Activated CD8-positive, alpha-beta T cell treated with anti-CD3 and anti-CD28 coated beads for 36 hours (primary cell): ENCODE data around the gene CFAP119. TPM values are rescaled to one million over a fixed set of nuclear protein-coding genes. Genes with fewer than 3 reads are reported as not detected.
A peak's percentile ranks its signal among the peaks of the same experiment; 100 is the strongest.

Source experiments
- ATAC-seq: fragments of 200-7000 bp; cut with Tn5 transposase; one replicate; pipeline ENCODE4 v1.10.0; 2021; ENCODE audit warnings: mild to moderate bottlenecking, moderate library complexity
- CTCF ChIA-PET: fragments of 350-600 bp; sonication (Branson Sonifier 250); formaldehyde crosslinking; loops from one replicate; lab custom pipeline; 2021; ENCODE audit warnings: antibody characterized with exemption; lab: Charles Lee
- POLR2A ChIA-PET: fragments of 350-600 bp; sonication (Branson Sonifier 250); formaldehyde crosslinking; loops from one replicate; lab custom pipeline; 2021; ENCODE audit warnings: antibody characterized with exemption; lab: Charles Lee
- DNase-seq: peaks from one replicate; pipeline ENCODE4 v3.0.0-alpha.2; 2020
- H3K27ac Mint-ChIP-seq: one replicate; pipeline ENCODE4 v1.8.0; 2021; ENCODE audit warnings: mild to moderate bottlenecking, mixed read lengths
- H3K27me3 Mint-ChIP-seq: one replicate; pipeline ENCODE4 v1.8.0; 2021; ENCODE audit warnings: mixed read lengths
- H3K36me3 Mint-ChIP-seq: one replicate; pipeline ENCODE4 v1.8.0; 2021; ENCODE audit warnings: low read depth, mixed read lengths
- H3K4me1 Mint-ChIP-seq: one replicate; pipeline ENCODE4 v1.8.0; 2021; ENCODE audit warnings: low read depth, mixed read lengths
- H3K4me3 Mint-ChIP-seq: one replicate; pipeline ENCODE4 v1.8.0; 2021; ENCODE audit warnings: mild to moderate bottlenecking, moderate library complexity, mixed read lengths
- H3K9me3 Mint-ChIP-seq: one replicate; pipeline ENCODE4 v1.8.0; 2021; ENCODE audit warnings: mixed read lengths
- CTCF ChIP-seq: fragments of 200-600 bp; IDR thresholded peaks from one replicate; pipeline ENCODE4 v1.8.0; 2022; ENCODE audit warnings: antibody characterized with exemption, mild to moderate bottlenecking
- intact Hi-C: fragments of 100-400 bp; cut with micrococcal nuclease; formaldehyde crosslinking; loops from one replicate; pipeline ENCODE4 v1.10.0; 2022
- total RNA-seq, 2 experiments: library from RNA; stranded (reverse); gene quantifications; one replicate each; pipeline ENCODE4 v1.2.3, GENCODE V29; 2021

The CFAP119 gene
- total RNA-seq, 2 experiments from 2014 or later: 3.8 to 3.9 TPM

GRCh38 chr16:30785126-30786106 is 23.6 kb upstream of the CFAP119 start:
- Mint-ChIP-seq H3K4me3 (peak overlapping the region; percentile 83), H3K9me3 (no peaks in the 10 kb centered on the region), H3K36me3 (peaks cover 4% of the 10 kb centered on the region), H3K27ac (no peak overlapping the region), H3K27me3 (no peaks in the 10 kb centered on the region), H3K4me1 (peaks cover 11% of the 10 kb centered on the region)
- ChIA-PET POLR2A (interaction anchor here (1.0 to 3.0 kb wide), 5 partner anchors 8 to 112 kb away, joined by 3 to 9 read pairs (median 3); no protein-coding TSS in a partner anchor), CTCF (interaction anchor here (1.0 kb wide), 2 partner anchors 28 to 137 kb away, joined by 3 read pairs; no protein-coding TSS in a partner anchor)
- no peak for ATAC-seq
- intact Hi-C loops: no loop called here
- no peak for DNase-seq
- no peak for TF ChIP-seq CTCF

- no peak overlapping the region for H3K27ac Mint-ChIP-seq
- ATAC-seq: no peak
- H3K9me3 Mint-ChIP-seq: no peaks in the 10 kb centered on the region
- no peak overlapping the region for H3K4me3 Mint-ChIP-seq
- DNase-seq: no peak
- TF ChIP-seq CTCF: no peak
- peaks cover 4% of the 10 kb centered on the region for H3K36me3 Mint-ChIP-seq
- H3K27me3 Mint-ChIP-seq: no peaks in the 10 kb centered on the region
- peaks cover 11% of the 10 kb centered on the region for H3K4me1 Mint-ChIP-seq
- CTCF ChIA-PET: interaction anchor here (1.0 kb wide), 1 partner anchor 30 kb away, joined by 3 read pairs; no protein-coding TSS in a partner anchor
- POLR2A ChIA-PET: interaction anchor here (0.6 to 3.0 kb wide), 4 partner anchors 7 to 134 kb away, joined by 3 to 9 read pairs (median 4); no protein-coding TSS in a partner anchor
- intact Hi-C loops: no loop called here
Measured at GRCh38 chr16:30784215-30784614, 22.4 kb upstream of the CFAP119 start.

- Mint-ChIP-seq H3K27ac (no peak overlapping the region), H3K4me3 (no peak overlapping the region)
- intact Hi-C loops: no loop called here
Measured at GRCh38 chr16:30783280-30784109, 21.6 kb upstream of the CFAP119 start.

More at GRCh38 chr16:30783280-30784109, 21.6 kb upstream of the CFAP119 start:
- Mint-ChIP-seq H3K27me3 (no peaks in the 10 kb centered on the region), H3K4me1 (peaks cover 11% of the 10 kb centered on the region), H3K9me3 (no peaks in the 10 kb centered on the region), H3K36me3 (peaks cover 4% of the 10 kb centered on the region)
- DNase-seq (no peak), ATAC-seq (no peak)
- no peak for TF ChIP-seq CTCF
- ChIA-PET POLR2A (interaction anchor here (0.6 to 3.0 kb wide), 5 partner anchors 9 to 134 kb away, joined by 3 to 9 read pairs (median 4); no protein-coding TSS in a partner anchor), CTCF (interaction anchor here (0.8 kb wide), 1 partner anchor 1768 kb away, joined by 3 read pairs; no protein-coding TSS in a partner anchor)
